IPS-NIHi7 (cell line): ENCODE measurements around the gene SLITRK2.

ENCODE experiments used
- DNase-seq: peaks from one replicate; pipeline ENCODE4 v3.0.0; 2012; ENCODE audit warnings: mixed read lengths; ENCODE audit errors: extremely low spot score

SLITRK2 gene, protein sequence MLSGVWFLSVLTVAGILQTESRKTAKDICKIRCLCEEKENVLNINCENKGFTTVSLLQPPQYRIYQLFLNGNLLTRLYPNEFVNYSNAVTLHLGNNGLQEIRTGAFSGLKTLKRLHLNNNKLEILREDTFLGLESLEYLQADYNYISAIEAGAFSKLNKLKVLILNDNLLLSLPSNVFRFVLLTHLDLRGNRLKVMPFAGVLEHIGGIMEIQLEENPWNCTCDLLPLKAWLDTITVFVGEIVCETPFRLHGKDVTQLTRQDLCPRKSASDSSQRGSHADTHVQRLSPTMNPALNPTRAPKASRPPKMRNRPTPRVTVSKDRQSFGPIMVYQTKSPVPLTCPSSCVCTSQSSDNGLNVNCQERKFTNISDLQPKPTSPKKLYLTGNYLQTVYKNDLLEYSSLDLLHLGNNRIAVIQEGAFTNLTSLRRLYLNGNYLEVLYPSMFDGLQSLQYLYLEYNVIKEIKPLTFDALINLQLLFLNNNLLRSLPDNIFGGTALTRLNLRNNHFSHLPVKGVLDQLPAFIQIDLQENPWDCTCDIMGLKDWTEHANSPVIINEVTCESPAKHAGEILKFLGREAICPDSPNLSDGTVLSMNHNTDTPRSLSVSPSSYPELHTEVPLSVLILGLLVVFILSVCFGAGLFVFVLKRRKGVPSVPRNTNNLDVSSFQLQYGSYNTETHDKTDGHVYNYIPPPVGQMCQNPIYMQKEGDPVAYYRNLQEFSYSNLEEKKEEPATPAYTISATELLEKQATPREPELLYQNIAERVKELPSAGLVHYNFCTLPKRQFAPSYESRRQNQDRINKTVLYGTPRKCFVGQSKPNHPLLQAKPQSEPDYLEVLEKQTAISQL

DNA sequence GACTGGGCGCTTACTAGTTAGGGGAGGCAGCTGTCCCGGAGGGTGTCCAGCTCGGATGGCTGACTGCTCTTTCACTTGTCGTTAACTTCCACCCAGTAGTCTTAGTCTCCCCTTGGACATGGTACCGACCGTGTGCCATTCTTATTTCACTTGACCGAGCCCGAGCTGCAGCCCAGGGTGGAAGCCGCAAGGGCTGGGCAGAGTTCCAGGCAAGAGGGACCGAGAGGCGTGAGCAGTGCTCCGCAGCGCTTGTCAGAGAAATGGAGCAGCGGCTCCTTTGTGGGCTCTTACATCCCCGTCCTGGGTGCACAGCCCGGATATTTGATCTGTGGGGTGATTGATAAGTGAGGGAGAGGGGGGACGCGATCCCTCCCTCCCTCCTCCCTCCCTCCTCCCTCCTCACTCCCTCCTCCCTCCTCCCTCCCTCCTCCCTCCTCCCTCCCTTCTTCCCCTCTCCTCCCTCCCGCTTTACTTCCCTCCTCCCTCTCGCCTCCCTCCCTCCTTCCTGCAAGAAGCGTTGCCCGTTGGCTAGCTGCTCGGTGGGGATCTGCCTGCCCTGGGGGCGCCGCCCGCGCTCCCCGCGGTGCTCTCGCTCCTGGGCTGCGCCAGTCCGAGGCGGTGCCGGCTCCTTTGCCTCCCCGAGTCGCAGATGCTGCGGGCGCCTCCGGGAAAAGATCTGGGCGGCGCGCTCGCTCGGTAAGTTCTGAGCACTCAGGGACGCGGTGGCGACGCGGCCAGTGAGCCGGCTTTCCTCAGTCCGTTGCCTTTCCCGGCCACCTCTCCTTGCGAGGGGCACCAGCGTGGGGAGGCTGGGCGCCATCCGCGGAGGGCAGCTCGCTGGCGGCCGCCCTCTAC lies at the start of gene SLITRK2:
Gene SLITRK2, plus strand, starts transcription at position 499 of the 855 bp plus-strand sequence. CDS start 4,597 bp downstream, outside the sequence.
- DNase-seq = no peak

DNA sequence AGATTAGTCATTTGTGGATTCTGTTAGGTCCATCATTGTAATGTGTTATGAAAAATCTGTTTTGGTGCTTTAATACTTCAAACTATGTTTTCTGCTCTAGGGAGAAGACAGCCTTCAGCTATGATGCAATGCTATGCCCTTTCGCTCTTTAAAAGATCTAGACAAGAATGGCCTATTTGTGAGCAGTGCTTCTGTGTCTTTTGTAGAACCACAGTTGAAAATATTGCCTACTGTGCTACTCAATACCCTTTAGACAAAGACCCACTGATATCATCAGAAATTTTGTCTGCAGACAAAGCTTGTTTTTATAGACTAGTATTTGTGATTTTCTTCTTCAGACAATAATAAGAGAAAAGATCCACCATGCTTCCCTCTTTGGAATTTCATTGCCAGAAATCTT lies 44.6 kb upstream of the SLITRK2 start:
- no peak for DNase-seq

DNA sequence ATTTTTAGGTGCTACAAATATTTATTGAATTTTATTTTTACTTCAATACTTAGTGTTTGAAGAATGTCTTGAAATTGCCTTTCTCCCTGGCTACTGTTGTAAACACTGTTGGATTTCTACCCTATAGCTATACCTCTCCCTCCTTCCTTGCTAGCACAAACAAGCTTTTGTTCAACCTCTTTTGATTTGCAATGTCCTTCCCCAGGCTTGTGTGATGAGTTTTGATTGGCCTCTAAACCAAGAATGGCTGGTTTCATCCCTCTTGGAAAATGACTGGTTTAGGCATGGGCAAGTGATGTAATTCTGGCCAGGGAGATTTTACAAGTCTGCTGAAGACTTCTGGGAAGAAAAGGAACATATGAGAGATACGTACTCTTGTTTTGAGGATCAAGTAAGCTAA lies 25.3 kb upstream of the SLITRK2 start:
- DNase-seq = no peak

DNA sequence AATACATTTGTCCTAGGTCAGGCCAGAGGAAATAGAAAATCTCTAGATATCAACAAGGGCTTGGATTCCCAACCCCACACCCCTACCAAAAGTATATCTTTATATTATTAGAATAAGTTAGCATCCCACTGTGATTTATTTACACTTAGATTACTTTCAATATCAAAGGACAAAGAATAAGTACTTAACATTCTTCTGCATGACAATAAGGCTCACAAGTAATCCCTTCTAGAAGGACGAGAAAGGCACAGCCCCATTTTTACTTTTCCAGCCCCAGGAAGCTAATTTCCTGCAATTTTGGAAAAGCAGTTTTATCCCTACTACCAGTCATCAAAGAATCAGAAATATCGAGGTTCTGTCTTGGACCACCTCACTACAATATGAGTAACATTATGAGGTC lies 14.1 kb upstream of the SLITRK2 start:
- no peak for DNase-seq

DNA sequence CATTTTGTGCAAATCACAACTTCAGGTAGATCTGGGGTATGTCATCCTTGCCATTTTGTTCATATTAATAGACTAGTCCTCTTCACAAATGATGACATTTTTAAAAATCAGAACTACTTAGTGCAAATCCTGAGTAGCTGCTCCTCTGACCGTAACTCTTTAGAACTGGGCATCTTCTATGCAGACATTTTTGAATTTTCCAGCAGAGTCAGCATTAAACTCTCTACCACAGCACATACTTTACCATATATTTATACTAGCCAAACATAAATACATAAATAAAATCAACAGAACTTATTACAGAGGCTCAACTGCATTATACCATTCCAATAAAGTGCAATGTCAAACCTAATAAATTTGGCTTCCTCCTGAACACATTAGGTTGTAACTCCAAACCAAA lies 4.5 kb upstream of the SLITRK2 start:
- no peak for DNase-seq

DNA sequence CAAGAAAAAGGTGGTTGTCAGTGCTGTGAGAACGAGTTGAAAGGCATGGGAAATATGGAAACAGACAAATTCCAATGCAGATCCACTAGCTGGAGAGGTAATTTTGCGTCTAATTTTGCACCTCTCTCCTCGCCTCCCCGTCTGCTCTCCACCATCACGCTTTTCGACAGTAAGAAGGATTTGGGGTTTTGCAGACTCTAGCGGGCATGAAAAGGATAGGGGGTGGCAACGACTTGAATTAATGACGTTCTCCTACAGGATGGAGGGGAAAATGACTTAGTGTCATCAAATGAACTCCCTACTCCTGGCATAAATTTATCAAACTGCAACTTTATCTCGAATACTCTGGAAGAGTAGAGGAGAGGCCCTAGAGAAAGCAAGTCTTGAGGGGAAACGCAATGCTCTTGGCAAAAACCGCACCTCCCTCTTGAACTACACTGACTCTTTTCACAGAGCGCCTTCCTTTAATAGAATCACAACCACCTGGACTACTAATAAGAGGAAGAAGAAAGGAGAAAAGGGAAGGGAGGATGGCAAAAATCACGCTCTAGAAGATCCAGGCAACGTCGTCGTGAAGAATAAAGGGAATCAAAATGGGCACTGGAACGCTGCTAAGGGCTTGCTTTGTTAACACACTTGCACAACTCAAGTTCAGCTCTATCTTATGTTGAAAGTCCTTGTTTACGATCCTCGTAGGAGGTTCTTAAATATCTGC lies 871 bp upstream of the SLITRK2 start:
- no peak for DNase-seq

DNA sequence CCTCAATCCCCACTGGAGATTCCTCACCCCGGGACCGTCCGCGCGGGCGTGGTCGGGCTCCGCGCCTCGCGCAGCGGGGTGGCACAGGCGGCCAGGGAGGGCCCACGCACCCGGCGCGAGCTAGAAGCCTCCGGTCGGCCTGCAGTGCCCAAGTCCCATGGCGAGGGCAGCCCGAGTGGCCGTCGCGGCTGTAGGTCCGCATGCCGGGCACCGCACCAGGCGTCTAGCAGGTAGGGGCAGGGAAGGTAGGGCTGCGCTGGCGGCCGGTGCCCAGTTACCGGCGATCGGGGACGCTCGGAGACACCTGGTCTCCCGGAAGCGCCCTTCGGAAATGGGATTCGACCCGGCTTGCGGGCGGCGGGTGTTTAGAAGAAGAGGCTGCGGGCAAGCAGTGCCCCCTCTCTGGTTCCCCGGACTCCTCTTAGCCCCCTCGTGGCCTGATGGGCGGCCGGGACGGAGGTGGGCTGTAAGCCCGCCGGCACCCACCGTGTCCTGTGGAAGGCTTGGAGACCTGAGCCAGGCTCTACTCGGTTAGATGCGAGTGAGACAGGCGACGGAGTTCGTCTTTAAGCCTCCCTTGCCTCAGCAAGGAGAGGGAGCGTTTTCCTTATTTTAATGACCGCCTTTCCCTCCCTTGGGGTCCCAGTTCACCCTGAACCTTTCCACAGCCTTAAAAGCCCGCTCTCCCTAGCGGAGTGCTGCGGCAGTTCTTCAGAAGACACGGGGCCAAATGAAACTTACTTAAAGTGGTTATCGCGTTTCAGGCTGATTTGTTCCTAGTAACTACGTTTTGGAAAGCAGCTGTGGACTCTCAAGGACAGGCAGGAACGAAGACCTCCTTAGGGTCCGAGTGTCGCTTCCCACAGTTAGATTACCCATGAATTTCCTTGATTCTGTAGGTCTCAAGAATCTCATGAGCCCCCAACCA lies 821 bp downstream of the SLITRK2 start:
- DNase-seq = no peak

DNA sequence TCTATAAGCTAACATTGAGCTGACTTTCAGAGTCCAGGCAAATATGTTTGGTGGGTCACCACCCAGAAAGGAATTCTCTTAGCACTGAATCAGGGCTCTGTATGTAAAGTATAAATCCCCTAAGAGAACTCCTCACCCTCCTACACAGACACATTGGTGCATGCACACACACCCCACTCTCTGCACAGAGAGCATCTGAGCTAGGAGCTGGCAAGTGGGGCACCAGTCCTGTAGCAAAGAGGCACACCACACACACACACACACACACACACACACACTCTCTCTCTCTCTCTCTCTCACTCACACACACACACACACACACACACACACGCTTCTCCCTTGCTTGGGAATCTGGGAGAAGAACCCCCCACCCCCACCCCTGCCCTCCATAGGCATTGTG lies 3.2 kb downstream of the SLITRK2 start:
- DNase-seq = no peak

DNA sequence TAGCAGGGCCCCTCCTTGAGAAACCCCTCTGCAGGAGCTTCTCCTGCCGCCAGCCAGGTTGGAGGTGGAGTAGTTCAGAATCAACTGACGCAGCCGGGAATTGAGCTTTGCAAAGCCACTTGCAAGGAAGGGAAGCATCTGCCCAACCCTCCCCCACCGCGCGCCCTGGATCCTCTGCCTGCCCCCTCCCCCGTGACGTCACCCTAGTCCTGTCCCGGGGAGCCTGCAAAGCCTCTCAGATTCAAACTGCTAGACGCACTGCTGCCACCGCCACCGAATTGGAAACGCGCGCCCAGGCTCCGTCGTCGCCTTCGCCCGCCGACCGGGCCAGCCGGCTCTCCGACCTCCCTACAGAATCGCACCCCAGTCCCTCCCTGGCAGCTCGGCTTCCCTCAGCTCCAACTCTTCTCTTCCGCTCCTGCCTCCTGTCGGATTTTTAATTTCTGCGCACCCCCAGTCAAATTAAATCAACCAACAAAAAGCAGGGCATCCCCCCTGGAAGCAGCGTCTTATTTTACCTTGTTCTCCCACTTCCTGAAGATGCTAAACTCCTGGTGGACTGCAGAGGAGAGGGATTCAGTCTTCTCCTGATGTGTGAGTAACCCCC lies 3.8 kb downstream of the SLITRK2 start:
- DNase-seq = no peak

DNA sequence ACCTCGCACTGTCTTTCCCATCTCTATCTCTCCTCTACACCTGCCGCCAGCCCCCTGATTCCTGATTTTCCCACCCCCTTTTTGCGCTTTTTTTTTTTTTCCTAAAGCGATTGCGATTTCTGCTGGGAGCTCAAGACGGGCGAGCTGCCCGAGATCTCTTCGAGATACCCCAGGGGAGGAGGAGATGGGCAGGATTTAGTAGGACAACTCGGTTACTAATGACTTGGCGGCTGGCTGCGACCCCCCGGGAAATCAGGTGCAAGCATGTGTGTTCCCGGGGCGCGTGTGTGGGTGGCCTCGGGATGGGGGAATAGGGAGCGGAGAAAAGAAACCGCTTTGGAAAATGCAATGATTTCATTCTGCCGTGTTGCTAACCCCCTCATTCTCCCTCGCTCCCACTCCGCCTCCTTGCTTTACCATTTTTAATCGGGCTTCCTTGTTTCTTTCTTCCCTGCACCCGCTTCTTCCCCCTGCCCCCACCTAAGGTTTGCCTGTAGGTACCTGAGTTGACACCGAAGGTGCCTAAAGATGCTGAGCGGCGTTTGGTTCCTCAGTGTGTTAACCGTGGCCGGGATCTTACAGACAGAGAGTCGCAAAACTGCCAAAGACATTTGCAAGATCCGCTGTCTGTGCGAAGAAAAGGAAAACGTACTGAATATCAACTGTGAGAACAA lies 4.4 kb downstream of the SLITRK2 start:
- no peak for DNase-seq

DNA sequence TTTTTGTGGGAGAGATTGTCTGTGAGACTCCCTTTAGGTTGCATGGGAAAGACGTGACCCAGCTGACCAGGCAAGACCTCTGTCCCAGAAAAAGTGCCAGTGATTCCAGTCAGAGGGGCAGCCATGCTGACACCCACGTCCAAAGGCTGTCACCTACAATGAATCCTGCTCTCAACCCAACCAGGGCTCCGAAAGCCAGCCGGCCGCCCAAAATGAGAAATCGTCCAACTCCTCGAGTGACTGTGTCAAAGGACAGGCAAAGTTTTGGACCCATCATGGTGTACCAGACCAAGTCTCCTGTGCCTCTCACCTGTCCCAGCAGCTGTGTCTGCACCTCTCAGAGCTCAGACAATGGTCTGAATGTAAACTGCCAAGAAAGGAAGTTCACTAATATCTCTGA lies 5.5 kb downstream of the SLITRK2 start:
- DNase-seq = no peak

DNA sequence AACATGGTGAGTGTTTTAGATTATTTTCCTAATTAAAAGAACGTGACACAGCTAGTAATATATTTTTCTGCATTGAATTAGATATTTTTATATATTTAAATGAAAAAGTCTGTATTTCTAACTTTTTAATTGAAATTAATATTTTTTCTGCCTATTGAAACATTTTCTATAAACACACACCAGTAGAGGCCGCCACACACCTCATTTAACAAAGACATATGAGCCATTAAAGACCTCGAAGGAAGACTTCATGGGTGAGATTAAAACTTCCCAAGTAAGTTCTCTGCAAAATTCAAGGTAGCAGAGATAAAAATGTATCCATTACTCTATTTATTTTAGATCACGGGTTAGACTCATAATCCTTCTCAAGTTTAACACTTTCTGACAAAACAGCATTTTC lies 8.3 kb downstream of the SLITRK2 start:
- DNase-seq = no peak

DNA sequence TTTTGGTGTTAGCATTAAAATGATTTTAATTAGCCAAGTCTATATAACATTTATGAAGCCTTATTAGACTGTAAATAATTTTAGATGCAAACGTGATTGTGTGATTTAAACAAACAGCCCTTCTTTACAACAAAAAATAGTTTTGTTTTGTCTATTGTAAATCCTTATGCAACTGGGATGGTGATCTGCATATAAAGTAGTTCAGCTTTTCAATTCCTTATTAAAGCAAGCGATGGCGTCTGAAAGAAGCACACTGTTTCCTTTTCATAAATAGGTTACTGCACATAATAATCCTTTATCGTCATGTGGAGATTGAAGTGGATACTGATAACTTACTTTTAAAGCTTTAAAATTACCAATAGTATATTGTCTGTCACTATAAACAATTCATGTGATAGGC lies 8.8 kb downstream of the SLITRK2 start:
- DNase-seq = no peak

DNA sequence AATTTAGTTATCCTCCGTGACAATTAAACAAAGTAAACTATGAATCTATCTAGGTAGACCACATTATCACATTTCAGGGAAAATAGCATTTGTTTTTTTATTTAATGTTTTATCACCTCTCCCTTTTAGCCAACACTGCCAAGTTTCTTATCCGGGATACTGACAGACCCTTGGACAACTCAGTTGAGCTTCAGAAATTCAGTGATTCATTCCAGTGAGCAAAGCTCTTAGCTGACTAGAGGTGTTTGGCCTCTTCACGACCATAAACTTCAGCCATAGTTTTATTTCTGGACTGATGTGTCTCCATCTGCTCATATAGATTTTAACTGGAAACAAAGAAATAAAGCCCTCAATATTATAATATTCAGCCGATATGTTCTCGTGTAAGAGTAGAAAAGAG lies 15.2 kb downstream of the SLITRK2 start:
- DNase-seq = no peak

DNA sequence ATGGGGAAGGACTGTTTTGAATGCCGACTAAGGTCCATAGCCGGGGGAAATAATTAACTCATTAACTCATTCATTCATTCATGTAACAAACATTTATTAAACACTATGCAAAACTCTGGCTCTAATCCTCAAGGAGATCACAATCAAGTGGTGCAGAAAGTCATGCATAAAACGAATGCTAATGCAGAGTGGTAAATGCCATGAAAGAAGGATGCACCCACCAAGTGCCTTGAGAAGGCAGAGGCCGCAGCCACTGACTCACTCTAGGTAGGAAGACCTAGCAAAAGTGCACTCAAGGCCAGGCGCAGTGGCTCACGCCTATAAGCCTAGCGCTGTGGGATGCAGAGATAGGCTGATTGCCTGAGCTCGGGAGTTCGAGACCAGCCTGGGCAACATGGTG lies 22.9 kb downstream of the SLITRK2 start:
- no peak for DNase-seq

DNA sequence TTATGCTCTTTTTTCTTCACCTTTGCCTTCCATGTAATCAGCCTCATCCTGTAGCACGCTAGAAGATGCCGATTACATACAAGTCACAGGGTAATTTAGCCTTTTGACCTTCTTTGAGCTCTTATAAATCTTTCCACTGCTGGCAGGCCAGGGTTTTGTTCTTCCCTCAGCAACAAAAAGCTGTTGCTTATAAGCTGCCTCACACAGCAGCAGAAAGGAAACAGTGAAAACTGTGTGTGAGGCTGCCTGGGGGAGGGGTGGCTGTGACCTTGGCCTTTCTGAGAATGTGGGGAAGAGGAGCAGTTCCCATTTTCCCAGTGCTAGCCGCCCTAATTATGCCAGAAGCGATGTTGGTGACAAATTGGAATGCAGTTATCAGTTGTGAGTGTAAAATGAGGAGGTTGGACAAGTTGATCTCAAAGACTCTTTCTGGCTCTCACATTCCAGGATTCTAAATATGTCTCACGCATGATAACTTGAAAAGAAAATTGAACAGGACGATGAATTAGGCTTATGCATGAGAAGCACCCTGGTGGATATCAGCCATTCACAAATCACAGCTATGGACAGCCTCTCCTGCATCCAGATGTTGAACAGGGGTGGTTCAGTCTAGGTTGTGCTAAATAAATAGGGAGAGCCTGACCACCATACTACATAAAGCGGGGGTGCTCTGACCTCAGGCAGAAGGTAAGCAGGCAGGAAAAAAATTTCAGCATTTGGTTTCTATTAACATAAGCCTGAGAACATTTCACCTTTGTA lies 25.7 kb downstream of the SLITRK2 start:
- DNase-seq = no peak

DNA sequence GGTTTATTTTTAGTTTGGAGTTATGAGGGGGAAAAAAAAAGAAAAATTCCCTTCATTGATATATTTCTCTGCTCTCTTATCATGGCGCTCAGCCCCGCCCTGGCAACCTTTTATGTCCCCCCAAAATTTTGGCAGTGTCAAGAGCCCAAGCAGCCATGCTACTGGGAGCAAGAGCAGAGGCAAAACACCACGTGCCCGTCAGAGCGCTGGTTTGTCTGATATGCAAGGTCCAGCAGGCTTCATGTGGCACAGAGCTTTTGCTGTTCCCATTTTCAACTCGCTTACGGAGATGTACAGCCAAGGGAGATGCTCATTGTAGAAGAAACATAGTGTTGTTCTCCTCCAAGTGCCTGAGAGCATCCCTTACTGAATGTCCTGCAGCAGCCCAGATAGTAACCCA lies 27.3 kb downstream of the SLITRK2 start:
- no peak for DNase-seq

DNA sequence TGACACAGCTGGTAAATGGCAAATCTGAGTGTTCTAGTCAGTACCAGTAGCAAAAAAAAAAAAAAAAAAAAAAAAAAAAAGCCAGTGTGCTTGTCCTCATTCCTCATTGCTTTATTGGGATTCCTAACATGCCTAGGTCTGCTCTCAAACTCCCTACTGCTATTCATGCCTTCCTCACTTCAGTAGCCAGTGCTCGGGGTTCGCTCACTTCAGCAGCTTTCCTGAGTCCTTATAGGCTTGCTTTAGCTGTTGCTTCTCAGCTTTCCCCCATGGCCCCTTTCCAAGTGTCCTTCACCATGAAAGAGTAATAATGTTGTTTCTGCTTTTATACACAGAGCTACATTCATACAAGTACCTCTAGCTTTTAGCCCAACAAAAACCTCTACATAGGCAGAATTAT lies 30.8 kb downstream of the SLITRK2 start:
- no peak for DNase-seq

DNA sequence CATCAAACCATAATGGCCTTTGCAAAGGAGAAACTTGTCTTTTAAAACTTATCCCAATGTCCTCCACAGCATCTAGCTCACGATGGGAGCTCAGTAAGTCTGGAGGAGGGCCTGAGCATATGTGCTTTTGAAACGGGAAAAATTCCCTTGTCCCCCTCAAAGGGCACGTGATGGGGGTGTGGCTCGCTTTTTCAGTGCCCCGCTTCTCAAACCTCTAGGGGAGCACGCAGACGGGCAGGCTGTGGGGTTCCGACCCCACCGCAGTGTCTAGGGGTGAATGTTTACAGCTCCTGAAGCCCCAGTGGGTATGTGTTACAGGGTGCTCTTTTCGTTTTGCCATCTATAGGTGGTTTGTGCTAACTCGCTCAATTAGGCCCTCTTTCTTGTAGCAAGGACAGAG lies 31.2 kb downstream of the SLITRK2 start:
- no peak for DNase-seq
